Keratinocyte (primary cell): ENCODE measurements around the gene PRKACA.

ENCODE experiments used
- EZH2 ChIP-seq: IDR thresholded peaks from one replicate; pipeline ENCODE4 v1.6.1; 2012; ENCODE audit warnings: inconsistent platforms, mild to moderate bottlenecking, low read length, moderate library complexity
- TF ChIP-seq, protein P1 (sequence below), 3 experiments: IDR thresholded peaks in 1 of 3; conservative IDR thresholded peaks in 1 of 3; optimal IDR thresholded peaks in 1 of 3; 2 replicates in 2 of 3; 3 replicates in 1 of 3; pipeline versions ENCODE3 to v1.5.1; 2011; ENCODE audit warnings: low read length in 3 of 3, mild to moderate bottlenecking in 3 of 3, moderate library complexity in 2 of 3, control low read depth in 1 of 3, inconsistent platforms in 1 of 3; ENCODE audit not compliant: insufficient read depth in 2 of 3; ENCODE audit errors: extremely low read depth in 1 of 3

DNA sequence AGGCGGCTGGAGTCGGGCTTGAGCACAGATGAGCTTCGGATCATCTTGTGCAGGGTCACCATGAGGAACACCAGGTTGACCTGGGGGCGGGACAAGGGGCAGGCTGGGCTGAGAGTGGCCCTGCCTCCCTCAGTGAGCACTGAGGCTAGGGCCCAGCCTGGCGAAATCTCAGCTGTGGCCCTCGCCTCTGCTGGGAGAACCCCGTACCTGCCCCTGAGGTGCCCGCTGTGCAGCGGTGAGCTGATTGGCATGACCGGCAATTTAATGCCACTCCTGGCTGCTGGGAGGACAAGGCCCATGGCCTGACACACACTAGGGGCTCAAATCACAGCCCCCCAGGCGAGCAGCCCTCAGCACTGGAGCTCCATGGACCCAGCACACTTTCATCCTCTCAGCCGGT lies 38.6 kb upstream of the PRKACA start:
- TF ChIP-seq, protein P1, sequence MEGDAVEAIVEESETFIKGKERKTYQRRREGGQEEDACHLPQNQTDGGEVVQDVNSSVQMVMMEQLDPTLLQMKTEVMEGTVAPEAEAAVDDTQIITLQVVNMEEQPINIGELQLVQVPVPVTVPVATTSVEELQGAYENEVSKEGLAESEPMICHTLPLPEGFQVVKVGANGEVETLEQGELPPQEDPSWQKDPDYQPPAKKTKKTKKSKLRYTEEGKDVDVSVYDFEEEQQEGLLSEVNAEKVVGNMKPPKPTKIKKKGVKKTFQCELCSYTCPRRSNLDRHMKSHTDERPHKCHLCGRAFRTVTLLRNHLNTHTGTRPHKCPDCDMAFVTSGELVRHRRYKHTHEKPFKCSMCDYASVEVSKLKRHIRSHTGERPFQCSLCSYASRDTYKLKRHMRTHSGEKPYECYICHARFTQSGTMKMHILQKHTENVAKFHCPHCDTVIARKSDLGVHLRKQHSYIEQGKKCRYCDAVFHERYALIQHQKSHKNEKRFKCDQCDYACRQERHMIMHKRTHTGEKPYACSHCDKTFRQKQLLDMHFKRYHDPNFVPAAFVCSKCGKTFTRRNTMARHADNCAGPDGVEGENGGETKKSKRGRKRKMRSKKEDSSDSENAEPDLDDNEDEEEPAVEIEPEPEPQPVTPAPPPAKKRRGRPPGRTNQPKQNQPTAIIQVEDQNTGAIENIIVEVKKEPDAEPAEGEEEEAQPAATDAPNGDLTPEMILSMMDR (optimal IDR thresholded peaks at IDR 0.05 in 1 of 3, IDR thresholded peaks at IDR 0.05 in 1 of 3, conservative IDR thresholded peaks at IDR 0.05 in 1 of 3; ENCODE audit: extremely low read depth in 1 of 3, insufficient read depth in 2 of 3, low read length in 3 of 3): no peak
- TF ChIP-seq EZH2: no peak
